PC-3 (cell line): ENCODE data around the gene CABP1. TPM values are rescaled to one million over a fixed set of nuclear protein-coding genes. Genes with fewer than 3 reads are reported as not detected.

Source experiments
- ATAC-seq: fragments of 200-7000 bp; cut with Tn5 transposase; 2 replicates; pipeline ENCODE4 v1.9.1; 2020; ENCODE audit warnings: mild to moderate bottlenecking, moderate library complexity
- BruUV-seq: library from RNA; stranded (reverse); fragments of 400-500 nt; replicated peaks from 2 replicates; lab custom pipeline; 2021; lab: Mats Ljungman, UMichigan
- CTCF ChIA-PET: fragments of 300-600 bp; sonication (Branson Sonifier 250); formaldehyde crosslinking; loops from one replicate; lab custom pipeline; 2022; ENCODE audit warnings: antibody characterized with exemption; lab: Charles Lee
- POLR2A ChIA-PET: fragments of 300-600 bp; sonication (Branson Sonifier 250); formaldehyde crosslinking; loops from one replicate; lab custom pipeline; 2022; ENCODE audit warnings: antibody characterized with exemption; ENCODE audit not compliant: unreplicated experiment; lab: Charles Lee
- DNase-seq: peaks from one replicate; pipeline ENCODE4 v3.0.0-alpha.2; 2015
- H2AFZ ChIP-seq: fragments of 300-600 bp; sonication (generic); 2 replicates; pipeline ENCODE4 v1.6.0; 2016; ENCODE audit warnings: antibody characterized with exemption, low read length
- H3F3A ChIP-seq: fragments of 300-600 bp; sonication (generic); one replicate; pipeline ENCODE4 v1.6.0; 2017; ENCODE audit warnings: antibody characterized with exemption, low read length, control low read depth, mild to moderate bottlenecking; ENCODE audit not compliant: unreplicated experiment
- H3K27ac ChIP-seq: fragments of 300-600 bp; sonication (generic); 2 replicates; pipeline ENCODE4 v1.5.1; 2016; ENCODE audit warnings: mild to moderate bottlenecking, low read length
- H3K27me3 ChIP-seq: fragments of 300-600 bp; sonication (generic); 2 replicates; pipeline ENCODE4 v1.6.1; 2016; ENCODE audit warnings: low read length, mixed read lengths
- H3K36me3 ChIP-seq: fragments of 300-600 bp; sonication (generic); 2 replicates; pipeline ENCODE4 v1.6.1; 2016; ENCODE audit warnings: low read depth, mixed run types, low read length, mixed read lengths
- H3K4me1 ChIP-seq: fragments of 300-600 bp; sonication (generic); 2 replicates; pipeline ENCODE4 v1.5.1; 2016; ENCODE audit warnings: low read length; ENCODE audit not compliant: insufficient read depth
- H3K4me2 ChIP-seq: fragments of 300-600 bp; sonication (generic); 2 replicates; pipeline ENCODE4 v1.6.0; 2016; ENCODE audit warnings: low read length
- H3K4me3 ChIP-seq: fragments of 300-600 bp; sonication (generic); 2 replicates; pipeline ENCODE4 v1.5.1; 2016; ENCODE audit warnings: mild to moderate bottlenecking, low read length, mixed read lengths
- H3K79me2 ChIP-seq: fragments of 300-600 bp; sonication (generic); 2 replicates; pipeline ENCODE4 v1.6.1; 2017; ENCODE audit warnings: low read length, mixed read lengths
- H3K9ac ChIP-seq: fragments of 300-600 bp; sonication (generic); 2 replicates; pipeline ENCODE4 v1.6.0; 2016; ENCODE audit warnings: mild to moderate bottlenecking, low read length
- H3K9me2 ChIP-seq: fragments of 300-600 bp; sonication (generic); replicated peaks from 2 replicates; pipeline ENCODE4 v1.6.1; 2016; ENCODE audit warnings: mixed run types, low read length, mixed read lengths
- H3K9me3 ChIP-seq: fragments of 300-600 bp; sonication (generic); 2 replicates; pipeline ENCODE4 v1.6.1; 2016; ENCODE audit warnings: low read length, mixed read lengths
- H4K20me1 ChIP-seq: fragments of 300-600 bp; sonication (generic); 2 replicates; pipeline ENCODE4 v1.6.1; 2016; ENCODE audit warnings: low read length, mixed read lengths
- CTCF ChIP-seq: fragments of 300-600 bp; sonication (generic); conservative IDR thresholded peaks from 2 replicates; pipeline ENCODE4 v1.5.1; 2017; ENCODE audit warnings: antibody characterized with exemption, low read depth, mild to moderate bottlenecking, low read length
- EZH2 ChIP-seq: fragments of 300-600 bp; sonication (generic); IDR thresholded peaks from one replicate; pipeline ENCODE4 v1.6.1; 2017; ENCODE audit warnings: antibody characterized with exemption, mild to moderate bottlenecking, low read length; ENCODE audit not compliant: unreplicated experiment
- EZH2phosphoT487 ChIP-seq: fragments of 300-600 bp; sonication (generic); IDR thresholded peaks from 2 replicates; pipeline ENCODE4 v1.6.1; 2018; ENCODE audit warnings: mild to moderate bottlenecking, antibody characterized with exemption, low read length, borderline replicate concordance
- intact Hi-C: fragments of 100-400 bp; cut with micrococcal nuclease; formaldehyde crosslinking; loops from 2 replicates; pipeline ENCODE4 v1.9.0; 2023
- total RNA-seq: library from RNA; depleted of rRNA; stranded (reverse); fragments of >200 nt; gene quantifications from 2 replicates; pipeline ENCODE4 v1.2.3, GENCODE V29; 2014

Gene CABP1
- total RNA-seq, 1 experiment from 2014 or later, result not detected

- ChIA-PET CTCF (no interaction called here), POLR2A (no interaction called here)
- Histone ChIP-seq H3K4me2 (no peak overlapping the region), H2AFZ (no peak overlapping the region), H3K36me3 (peaks cover 87% of the 10 kb centered on the region), H3K9ac (no peak overlapping the region), H3K4me1 (peaks cover 3% of the 10 kb centered on the region; the same call in 1 of the 2 replicates), H3K4me3 (no peak overlapping the region), H3K79me2 (peaks cover 20% of the 10 kb centered on the region), H3K27me3 (no peaks in the 10 kb centered on the region), H3F3A (no peaks in the 10 kb centered on the region), H3K9me2 (no peaks in the 10 kb centered on the region), H3K27ac (no peak overlapping the region), H4K20me1 (peaks cover 7% of the 10 kb centered on the region; the same call in 1 of the 2 replicates), H3K9me3 (no peaks in the 10 kb centered on the region)
- intact Hi-C loops, result no loop called here
- BruUV-seq, result no TSS peak
- DNase-seq (no peak), ATAC-seq (no peak)
- no peak for TF ChIP-seq EZH2
- no peak for TF ChIP-seq EZH2phosphoT487
- TF ChIP-seq CTCF, result no peak
Measured at GRCh38 chr12:120697344-120697743, 56.9 kb downstream of the CABP1 start.

GRCh38 chr12:120698665-120699064 lies 58.2 kb downstream of the CABP1 start:
- ChIA-PET CTCF (no interaction called here), POLR2A (no interaction called here)

More at GRCh38 chr12:120698665-120699064, 58.2 kb downstream of the CABP1 start:
- Histone ChIP-seq H4K20me1 (no peaks in the 10 kb centered on the region), H3K79me2 (peaks cover 7% of the 10 kb centered on the region), H3K27ac (no peak overlapping the region), H3K9me2 (no peaks in the 10 kb centered on the region), H3K27me3 (no peaks in the 10 kb centered on the region), H3K9me3 (no peaks in the 10 kb centered on the region), H3K9ac (no peak overlapping the region), H2AFZ (no peak overlapping the region), H3K36me3 (peaks cover 86% of the 10 kb centered on the region), H3K4me2 (no peak overlapping the region), H3K4me1 (no peaks in the 10 kb centered on the region), H3K4me3 (no peak overlapping the region), H3F3A (no peaks in the 10 kb centered on the region)
- TF ChIP-seq EZH2, result no peak
- no peak for TF ChIP-seq CTCF
- TF ChIP-seq EZH2phosphoT487, result no peak
- BruUV-seq, result no TSS peak
- ATAC-seq (no peak), DNase-seq (no peak)
- intact Hi-C loops, result no loop called here
